Subcutaneous abdominal adipose tissue (tissue), 5 donors: ENCODE measurements around the gene PFN4.
"Not testable (repeated sequence)": the region's sequence is repeated elsewhere in the genome, so short reads cannot be mapped to it uniquely, and the experiment has no call there.

Experiments
- H3K27ac ChIP-seq: one replicate; pipeline ENCODE4 v1.7.0; 2013; ENCODE audit warnings: low read depth, mild to moderate bottlenecking, inconsistent platforms, low read length, moderate library complexity
- H3K27me3 ChIP-seq, 5 donors: one replicate each; pipeline ENCODE4 v1.7.0; 2013; ENCODE audit warnings: low read length in 5 of 5, inconsistent platforms in 1 of 5; ENCODE audit not compliant: control insufficient read depth in 5 of 5, insufficient read depth in 4 of 5
- H3K36me3 ChIP-seq, 5 donors: one replicate each; pipeline ENCODE4 v1.7.0; 2013; ENCODE audit warnings: low read length in 5 of 5; ENCODE audit not compliant: control insufficient read depth in 5 of 5, insufficient read depth in 5 of 5
- H3K4me1 ChIP-seq, 5 donors: one replicate each; pipeline ENCODE4 v1.7.0; 2013; ENCODE audit warnings: low read length in 5 of 5, mild to moderate bottlenecking in 3 of 5, moderate library complexity in 1 of 5; ENCODE audit not compliant: control insufficient read depth in 5 of 5, insufficient read depth in 5 of 5
- H3K4me3 ChIP-seq, 5 donors: one replicate each; pipeline ENCODE4 v1.7.0; 2013; ENCODE audit warnings: low read length in 5 of 5, low read depth in 1 of 5
- H3K9ac ChIP-seq, 5 donors: one replicate each; pipeline ENCODE4 v1.7.0; 2013; ENCODE audit warnings: low read length in 5 of 5, mild to moderate bottlenecking in 4 of 5, moderate library complexity in 3 of 5
- H3K9me3 ChIP-seq, 5 donors: one replicate each; pipeline ENCODE4 v1.7.0; 2013; ENCODE audit warnings: low read length in 5 of 5; ENCODE audit not compliant: control insufficient read depth in 5 of 5
- donor health status: healthy.
- donor health status: healthy.
- donor health status: healthy.
- donor health status: healthy.
- donor health status: healthy.

Gene PFN4

DNA sequence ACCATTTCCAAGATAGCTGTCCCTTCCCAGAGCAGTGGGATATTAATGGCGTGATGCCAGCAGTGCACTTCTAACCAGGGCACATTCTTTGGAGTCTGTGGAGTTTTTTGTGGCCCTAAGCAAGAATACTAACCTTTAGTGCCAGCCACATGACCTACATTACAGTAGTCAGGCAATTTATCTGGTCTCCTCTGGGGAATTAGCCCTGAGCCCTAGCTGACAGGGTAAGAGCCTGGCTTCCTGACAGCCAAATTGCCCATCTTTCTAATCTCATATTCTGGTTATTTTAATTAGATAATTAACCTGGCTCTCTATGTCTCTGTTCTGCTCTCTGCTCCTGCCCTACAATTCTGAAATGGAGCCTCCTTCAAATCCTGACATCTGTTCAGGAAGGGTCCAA, 5.2 kb downstream of the PFN4 start:
- Histone ChIP-seq H3K27me3 (no peaks in the 10 kb centered on the region), H3K4me1 (peaks cover 0 to 7% (median 7%) of the 10 kb centered on the region in 5 donors), H3K9ac (peak overlapping the region in 1 of 5 donors; percentile 8)

GRCh38 chr2:24115057-24115456, 8.1 kb downstream of the PFN4 start:
- no peaks in the 10 kb centered on the region for H3K27me3 ChIP-seq
- peaks cover 0 to 10% (median 3%) of the 10 kb centered on the region in 5 donors for H3K36me3 ChIP-seq
- H3K4me3 ChIP-seq = no peak overlapping the region
- peaks cover 0 to 3% (median 0%) of the 10 kb centered on the region in 5 donors for H3K4me1 ChIP-seq
- H3K27ac ChIP-seq = no peak overlapping the region
- no peak overlapping the region for H3K9ac ChIP-seq
- peaks cover 0 to 5% (median 3%) of the 10 kb centered on the region in 5 donors for H3K9me3 ChIP-seq

More for the DNA sequence above, 5.2 kb downstream of the PFN4 start:
- Histone ChIP-seq H3K27ac (no peak overlapping the region), H3K36me3 (peaks cover 0 to 10% (median 3%) of the 10 kb centered on the region in 5 donors), H3K4me3 (no peak overlapping the region), H3K9me3 (peaks cover 0 to 5% (median 3%) of the 10 kb centered on the region in 5 donors)

DNA sequence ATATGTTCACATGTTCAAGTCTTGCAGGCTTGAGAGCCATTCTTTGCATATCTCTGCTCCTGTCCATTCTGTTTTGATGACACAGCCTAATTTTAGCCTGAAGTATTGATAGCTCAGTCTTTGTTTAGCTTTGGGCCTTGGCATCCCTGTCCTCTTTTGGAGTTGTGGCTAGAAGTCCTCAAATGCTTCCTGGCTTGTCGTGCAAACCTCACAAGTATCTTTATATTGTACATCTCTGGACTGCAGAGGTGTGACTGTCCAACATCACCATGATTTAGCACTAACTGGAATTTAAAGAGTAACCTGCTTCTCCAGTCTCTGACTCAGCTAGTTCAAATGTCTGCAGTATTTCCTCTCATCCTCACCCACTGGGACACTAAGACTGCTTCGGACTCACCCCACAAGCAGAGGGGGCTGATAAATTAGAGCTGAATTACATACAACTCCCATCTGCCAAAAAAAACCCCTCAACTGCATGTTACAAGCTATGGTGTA, 11.7 kb downstream of the PFN4 start:
- Histone ChIP-seq H3K4me3 (no peak overlapping the region), H3K27me3 (no peaks in the 10 kb centered on the region), H3K27ac (no peak overlapping the region), H3K9me3 (peaks cover 0 to 5% (median 3%) of the 10 kb centered on the region in 5 donors), H3K4me1 (peaks cover 0 to 5% (median 0%) of the 10 kb centered on the region in 5 donors), H3K36me3 (peaks cover 0 to 5% (median 0%) of the 10 kb centered on the region in 5 donors), H3K9ac (no peak overlapping the region)

DNA sequence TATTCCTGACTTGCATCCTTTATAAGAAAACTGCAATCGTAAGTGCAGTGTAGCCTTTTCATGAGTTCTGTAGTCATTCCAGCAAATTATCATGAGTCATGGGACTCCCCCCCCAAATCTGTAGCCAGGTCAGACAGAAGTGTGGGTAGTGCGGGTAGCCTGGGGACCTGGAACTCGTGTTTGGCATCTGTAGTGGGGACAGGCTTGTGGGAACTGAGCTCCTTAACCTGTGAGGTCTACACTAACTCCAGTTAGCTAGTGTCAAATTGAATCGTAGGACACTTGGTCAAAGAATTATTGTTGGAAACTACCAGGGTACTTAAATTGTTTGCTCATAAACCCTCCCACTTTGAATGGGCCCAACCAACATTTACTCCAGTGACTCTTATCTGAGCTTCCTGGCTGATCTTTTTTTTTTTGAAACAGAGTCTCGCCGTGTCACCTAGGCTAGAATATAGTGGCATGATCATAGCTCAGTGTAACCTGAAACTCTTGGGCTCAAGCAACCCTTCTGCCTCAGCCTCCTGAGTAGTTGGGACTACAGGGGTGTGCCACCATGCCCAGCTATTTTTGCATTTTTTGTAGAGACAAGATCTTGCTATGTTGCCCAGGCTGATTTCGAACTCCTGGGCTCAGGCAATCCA, 12.4 kb downstream of the PFN4 start:
- H3K36me3 ChIP-seq = peaks cover 0 to 5% (median 0%) of the 10 kb centered on the region in 5 donors
- H3K9ac ChIP-seq = no peak overlapping the region
- peaks cover 0 to 5% (median 3%) of the 10 kb centered on the region in 5 donors for H3K9me3 ChIP-seq
- H3K27ac ChIP-seq = no peak overlapping the region
- no peaks in the 10 kb centered on the region for H3K27me3 ChIP-seq
- no peak overlapping the region for H3K4me3 ChIP-seq
- H3K4me1 ChIP-seq = peaks cover 0 to 5% (median 0%) of the 10 kb centered on the region in 5 donors

DNA sequence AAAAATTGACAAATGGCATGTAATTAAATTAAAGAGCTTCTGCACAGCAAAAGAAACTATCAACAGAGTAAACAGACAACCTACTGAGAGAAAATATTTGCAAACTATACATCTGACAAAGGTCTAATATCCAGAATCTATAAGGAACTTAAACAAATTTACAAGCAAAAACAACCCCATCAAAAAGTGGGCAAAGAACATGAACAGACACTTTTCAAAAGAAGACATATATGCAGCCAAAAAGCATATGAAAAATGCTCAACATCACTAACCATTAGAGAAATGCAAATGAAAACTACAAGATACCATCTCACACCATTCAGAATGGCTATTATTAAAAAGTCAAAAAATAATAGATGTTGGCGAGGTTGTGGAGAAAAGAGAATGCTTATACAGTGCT, 13.7 kb downstream of the PFN4 start:
- not testable (repeated sequence) for H3K9ac ChIP-seq, H3K4me3 ChIP-seq, H3K36me3 ChIP-seq, H3K27ac ChIP-seq, H3K4me1 ChIP-seq, H3K9me3 ChIP-seq, H3K27me3 ChIP-seq

- Histone ChIP-seq H3K27me3 (no peaks in the 10 kb centered on the region), H3K4me1 (peaks cover 0 to 5% (median 0%) of the 10 kb centered on the region in 5 donors), H3K27ac (no peak overlapping the region), H3K36me3 (peaks cover 0 to 16% (median 9%) of the 10 kb centered on the region in 5 donors), H3K9me3 (peaks cover 0 to 3% (median 0%) of the 10 kb centered on the region in 5 donors), H3K9ac (no peak overlapping the region), H3K4me3 (no peak overlapping the region)
Observed at GRCh38 chr2:24107336-24107735, 15.8 kb downstream of the PFN4 start.

DNA sequence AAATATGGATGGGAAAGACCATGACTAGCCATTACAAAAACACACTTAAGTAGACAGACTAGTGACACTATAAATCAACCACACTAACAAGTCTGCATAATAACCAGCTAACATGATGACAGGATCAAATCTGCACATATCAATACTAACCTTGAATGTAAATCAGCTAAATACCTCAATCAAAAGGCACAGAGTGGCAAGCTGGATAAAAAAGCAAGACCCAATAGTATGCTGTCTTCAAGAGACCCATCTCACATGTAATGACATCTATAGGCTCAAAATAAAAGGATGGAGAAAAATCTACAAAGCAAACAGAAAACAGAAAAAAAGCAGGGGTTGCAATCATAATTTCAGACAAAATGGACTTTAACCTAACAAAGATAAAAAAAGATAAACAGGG, 16.3 kb downstream of the PFN4 start:
- Histone ChIP-seq H3K27me3 (no peaks in the 10 kb centered on the region), H3K9me3 (peaks cover 0 to 3% (median 0%) of the 10 kb centered on the region in 5 donors), H3K4me3 (no peak overlapping the region)

GRCh38 chr2:24105816-24106215, 17.3 kb downstream of the PFN4 start:
- H3K9me3 ChIP-seq = peaks cover 0 to 3% (median 0%) of the 10 kb centered on the region in 5 donors
- H3K4me3 ChIP-seq = no peak overlapping the region
- no peaks in the 10 kb centered on the region for H3K27me3 ChIP-seq
- H3K4me1 ChIP-seq = peaks cover 0 to 5% (median 0%) of the 10 kb centered on the region in 5 donors
- no peak overlapping the region for H3K9ac ChIP-seq
- no peak overlapping the region for H3K27ac ChIP-seq
- peaks cover 0 to 18% (median 9%) of the 10 kb centered on the region in 5 donors for H3K36me3 ChIP-seq

More for the DNA sequence above, 16.3 kb downstream of the PFN4 start:
- Histone ChIP-seq H3K27ac (no peak overlapping the region), H3K4me1 (peaks cover 0 to 5% (median 0%) of the 10 kb centered on the region in 5 donors), H3K36me3 (peaks cover 0 to 18% (median 9%) of the 10 kb centered on the region in 5 donors), H3K9ac (no peak overlapping the region)

- H3K4me3 ChIP-seq = no peak overlapping the region
- H3K27me3 ChIP-seq = no peaks in the 10 kb centered on the region
- H3K27ac ChIP-seq = no peak overlapping the region
- H3K4me1 ChIP-seq = peaks cover 0 to 5% (median 0%) of the 10 kb centered on the region in 5 donors
- peaks cover 0 to 3% (median 0%) of the 10 kb centered on the region in 5 donors for H3K9me3 ChIP-seq
- H3K36me3 ChIP-seq = peaks cover 0 to 18% (median 9%) of the 10 kb centered on the region in 5 donors
- no peak overlapping the region for H3K9ac ChIP-seq
Observed at GRCh38 chr2:24104906-24105305, 18.2 kb downstream of the PFN4 start.

- Histone ChIP-seq H3K9me3 (peaks cover 0 to 3% (median 0%) of the 10 kb centered on the region in 5 donors), H3K4me3 (no peak overlapping the region), H3K27ac (no peak overlapping the region), H3K9ac (no peak overlapping the region), H3K36me3 (peaks cover 0 to 18% (median 9%) of the 10 kb centered on the region in 5 donors), H3K27me3 (no peaks in the 10 kb centered on the region), H3K4me1 (peaks cover 0 to 5% (median 0%) of the 10 kb centered on the region in 5 donors)
Observed at GRCh38 chr2:24104110-24104650, 19.0 kb downstream of the PFN4 start.
